ENCODE results near the gene THBS2.

GRCh38 chr6:169188051-169188470 lies 65.6 kb downstream of the THBS2 start:
- no peak for TF ChIP-seq CTCF (IDR thresholded peaks at IDR 0.05)
- TF ChIP-seq POLR2A (IDR thresholded peaks at IDR 0.05) = no peak
